ENCODE results near the gene SMIM23.
A peak's percentile ranks its signal among the peaks of the same experiment; 100 is the strongest.

SMIM23 gene

GRCh38 chr5:171759777-171760176 lies 25.8 kb upstream of the SMIM23 start:
- no peaks in the 10 kb centered on the region for H3K4me1 ChIP-seq (ENCODE audit: insufficient read depth, insufficient read length)
- no peaks in the 10 kb centered on the region for H3K27me3 ChIP-seq (ENCODE audit: insufficient read depth, insufficient read length)
- H3K9me3 ChIP-seq (ENCODE audit: insufficient read depth, low read length): no peaks in the 10 kb centered on the region; the same call in 1 of the 2 replicates
- no peak for DNase-seq (ENCODE audit: low read depth, low spot score)
- no peak overlapping the region for H3K9ac ChIP-seq (ENCODE audit: insufficient read length, low read depth)
- TF ChIP-seq YY1 (IDR thresholded peaks at IDR 0.05; ENCODE audit: insufficient read depth, insufficient read length) (no peak), ZNF274 (IDR thresholded peaks at IDR 0.05; ENCODE audit: low read depth, low read length) (no peak), SUZ12 (IDR thresholded peaks at IDR 0.05; ENCODE audit: extremely low read depth, insufficient read depth, insufficient read length) (no peak)
- no peaks in the 10 kb centered on the region for H3K36me3 ChIP-seq (ENCODE audit: insufficient read depth, insufficient read length, low read length)
- H3K4me3 ChIP-seq (ENCODE audit: insufficient read length, low read depth): no peak overlapping the region

DNA sequence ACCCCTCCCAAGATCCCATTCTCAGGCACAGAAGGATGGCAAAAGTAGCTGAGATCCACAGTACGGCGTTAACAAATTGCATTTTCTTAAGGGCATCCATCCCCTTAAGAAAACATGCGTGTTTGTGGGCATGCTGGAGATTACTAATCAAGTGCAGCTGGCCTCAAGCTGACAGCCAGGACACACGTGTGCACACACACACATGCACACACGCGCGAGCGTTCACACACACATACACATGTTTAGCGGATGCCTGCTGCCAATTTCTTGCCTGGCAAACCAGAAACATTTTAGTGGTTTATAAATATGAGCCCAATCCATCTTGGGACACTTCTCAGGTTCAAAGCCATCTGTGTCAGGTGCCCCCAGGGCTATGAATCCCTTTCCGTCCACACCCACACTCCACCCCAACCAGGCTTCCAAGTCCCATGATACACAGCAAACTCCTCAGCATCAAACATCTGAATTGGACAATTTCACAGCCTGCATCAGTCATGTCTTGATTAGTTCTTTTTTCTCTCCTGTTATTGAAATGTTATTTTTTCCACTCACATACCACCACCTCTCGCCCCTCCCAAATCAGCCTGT lies 23.5 kb upstream of the SMIM23 start:
- Histone ChIP-seq H3K36me3 (ENCODE audit: insufficient read depth, insufficient read length, low read length) (no peaks in the 10 kb centered on the region), H3K9ac (ENCODE audit: insufficient read length, low read depth) (no peak overlapping the region), H3K4me1 (ENCODE audit: insufficient read depth, insufficient read length) (no peaks in the 10 kb centered on the region), H3K27me3 (ENCODE audit: insufficient read depth, insufficient read length) (no peaks in the 10 kb centered on the region), H3K9me3 (ENCODE audit: insufficient read depth, low read length) (no peaks in the 10 kb centered on the region; the same call in 1 of the 2 replicates), H3K4me3 (ENCODE audit: insufficient read length, low read depth) (no peak overlapping the region)
- no peak for TF ChIP-seq SUZ12 (IDR thresholded peaks at IDR 0.05; ENCODE audit: extremely low read depth, insufficient read depth, insufficient read length)
- DNase-seq (ENCODE audit: low read depth, low spot score): no peak

GRCh38 chr5:171762903-171763302 lies 22.7 kb upstream of the SMIM23 start:
- no peak overlapping the region for H3K9ac ChIP-seq (ENCODE audit: insufficient read length, low read depth)
- DNase-seq (ENCODE audit: low read depth, low spot score): no peak
- H3K9me3 ChIP-seq (ENCODE audit: insufficient read depth, low read length): no peaks in the 10 kb centered on the region; the same call in 1 of the 2 replicates

GRCh38 chr5:171764265-171764664 lies 21.4 kb upstream of the SMIM23 start:
- H3K4me1 ChIP-seq (ENCODE audit: insufficient read depth, insufficient read length): no peaks in the 10 kb centered on the region
- H3K9me3 ChIP-seq (ENCODE audit: insufficient read depth, low read length): no peaks in the 10 kb centered on the region; the same call in 1 of the 2 replicates
- no peak overlapping the region for H3K9ac ChIP-seq (ENCODE audit: insufficient read length, low read depth)
- no peaks in the 10 kb centered on the region for H3K27me3 ChIP-seq (ENCODE audit: insufficient read depth, insufficient read length)
- no peak for DNase-seq (ENCODE audit: low read depth, low spot score)
- H3K36me3 ChIP-seq (ENCODE audit: insufficient read depth, insufficient read length, low read length): no peaks in the 10 kb centered on the region
- no peak overlapping the region for H3K4me3 ChIP-seq (ENCODE audit: insufficient read length, low read depth)
- no peak for TF ChIP-seq SUZ12 (IDR thresholded peaks at IDR 0.05; ENCODE audit: extremely low read depth, insufficient read depth, insufficient read length)
- no peak for TF ChIP-seq ZNF274 (IDR thresholded peaks at IDR 0.05; ENCODE audit: low read depth, low read length)
- no peak for TF ChIP-seq YY1 (IDR thresholded peaks at IDR 0.05; ENCODE audit: insufficient read depth, insufficient read length)

More at GRCh38 chr5:171762903-171763302, 22.7 kb upstream of the SMIM23 start:
- Histone ChIP-seq H3K4me1 (ENCODE audit: insufficient read depth, insufficient read length) (no peaks in the 10 kb centered on the region), H3K36me3 (ENCODE audit: insufficient read depth, insufficient read length, low read length) (no peaks in the 10 kb centered on the region), H3K27me3 (ENCODE audit: insufficient read depth, insufficient read length) (no peaks in the 10 kb centered on the region), H3K4me3 (ENCODE audit: insufficient read length, low read depth) (no peak overlapping the region)
- no peak for TF ChIP-seq ZNF274 (IDR thresholded peaks at IDR 0.05; ENCODE audit: low read depth, low read length)
- TF ChIP-seq SUZ12 (IDR thresholded peaks at IDR 0.05; ENCODE audit: extremely low read depth, insufficient read depth, insufficient read length): no peak
- TF ChIP-seq YY1 (IDR thresholded peaks at IDR 0.05; ENCODE audit: insufficient read depth, insufficient read length): no peak

DNA sequence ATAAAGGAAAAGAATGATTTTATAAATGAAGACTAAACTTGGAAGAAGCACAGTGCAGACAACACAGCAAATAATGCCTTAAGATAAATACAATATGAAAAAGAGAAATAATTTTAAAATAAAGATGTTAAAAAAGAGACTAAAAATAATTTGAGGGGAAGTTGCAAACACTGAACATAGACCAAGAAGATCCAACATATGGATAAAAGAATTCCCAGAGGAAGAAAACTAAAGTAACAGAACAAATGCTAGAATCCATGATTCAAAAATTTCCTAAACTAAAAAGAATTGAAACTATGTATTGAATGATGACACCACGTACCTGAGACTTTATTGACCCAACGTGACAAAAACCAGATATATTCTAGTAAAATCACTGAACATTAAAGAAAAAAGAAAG lies 18.7 kb upstream of the SMIM23 start:
- no peak for DNase-seq (ENCODE audit: low read depth, low spot score)
- Histone ChIP-seq H3K36me3 (ENCODE audit: insufficient read depth, insufficient read length, low read length) (no peaks in the 10 kb centered on the region), H3K27me3 (ENCODE audit: insufficient read depth, insufficient read length) (no peaks in the 10 kb centered on the region), H3K9me3 (ENCODE audit: insufficient read depth, low read length) (no peaks in the 10 kb centered on the region; the same call in 1 of the 2 replicates), H3K4me1 (ENCODE audit: insufficient read depth, insufficient read length) (no peaks in the 10 kb centered on the region), H3K4me3 (ENCODE audit: insufficient read length, low read depth) (no peak overlapping the region), H3K9ac (ENCODE audit: insufficient read length, low read depth) (no peak overlapping the region)
- TF ChIP-seq ZNF274 (IDR thresholded peaks at IDR 0.05; ENCODE audit: low read depth, low read length) (no peak), SUZ12 (IDR thresholded peaks at IDR 0.05; ENCODE audit: extremely low read depth, insufficient read depth, insufficient read length) (no peak), YY1 (IDR thresholded peaks at IDR 0.05; ENCODE audit: insufficient read depth, insufficient read length) (no peak)

DNA sequence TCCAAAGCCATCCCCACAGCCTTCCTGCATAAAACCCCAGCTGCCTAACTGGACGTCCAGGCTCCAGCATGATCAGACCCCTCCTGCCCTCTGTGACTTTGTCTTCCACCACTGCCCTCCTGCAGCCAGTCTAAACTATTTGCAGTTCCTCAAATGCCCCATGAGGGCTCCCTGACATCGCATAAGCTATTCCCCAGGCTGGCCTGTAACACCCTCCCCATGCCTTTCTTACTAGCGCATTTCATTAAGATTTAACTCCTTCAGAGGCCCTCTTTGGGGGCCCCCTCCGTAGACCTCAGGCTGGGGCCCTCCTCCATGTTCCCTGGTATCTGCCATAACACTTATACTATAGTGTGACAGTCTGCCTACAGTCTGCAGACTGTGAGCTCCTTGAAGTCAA lies 15.5 kb upstream of the SMIM23 start:
- Histone ChIP-seq H3K9ac (ENCODE audit: insufficient read length, low read depth) (no peak overlapping the region), H3K27me3 (ENCODE audit: insufficient read depth, insufficient read length) (no peaks in the 10 kb centered on the region), H3K36me3 (ENCODE audit: insufficient read depth, insufficient read length, low read length) (no peaks in the 10 kb centered on the region), H3K9me3 (ENCODE audit: insufficient read depth, low read length) (no peaks in the 10 kb centered on the region; the same call in 1 of the 2 replicates), H3K4me1 (ENCODE audit: insufficient read depth, insufficient read length) (no peaks in the 10 kb centered on the region), H3K4me3 (ENCODE audit: insufficient read length, low read depth) (no peak overlapping the region)
- TF ChIP-seq SUZ12 (IDR thresholded peaks at IDR 0.05; ENCODE audit: extremely low read depth, insufficient read depth, insufficient read length) (no peak), YY1 (IDR thresholded peaks at IDR 0.05; ENCODE audit: insufficient read depth, insufficient read length) (no peak), ZNF274 (IDR thresholded peaks at IDR 0.05; ENCODE audit: low read depth, low read length) (no peak)
- DNase-seq (ENCODE audit: low read depth, low spot score): peak; percentile 9

GRCh38 chr5:171771856-171772255 lies 13.8 kb upstream of the SMIM23 start:
- DNase-seq (ENCODE audit: low read depth, low spot score): no peak
- no peaks in the 10 kb centered on the region for H3K27me3 ChIP-seq (ENCODE audit: insufficient read depth, insufficient read length)
- H3K4me1 ChIP-seq (ENCODE audit: insufficient read depth, insufficient read length): no peaks in the 10 kb centered on the region
- no peaks in the 10 kb centered on the region for H3K36me3 ChIP-seq (ENCODE audit: insufficient read depth, insufficient read length, low read length)
- H3K9ac ChIP-seq (ENCODE audit: insufficient read length, low read depth): no peak overlapping the region
- no peak overlapping the region for H3K4me3 ChIP-seq (ENCODE audit: insufficient read length, low read depth)
- TF ChIP-seq YY1 (IDR thresholded peaks at IDR 0.05; ENCODE audit: insufficient read depth, insufficient read length): no peak
- TF ChIP-seq SUZ12 (IDR thresholded peaks at IDR 0.05; ENCODE audit: extremely low read depth, insufficient read depth, insufficient read length): no peak
- no peak for TF ChIP-seq ZNF274 (IDR thresholded peaks at IDR 0.05; ENCODE audit: low read depth, low read length)
- no peaks in the 10 kb centered on the region; the same call in 1 of the 2 replicates for H3K9me3 ChIP-seq (ENCODE audit: insufficient read depth, low read length)

Measured in NT2/D1 (cell line).